Measurements from ENCODE around the gene RNF8.
"Not testable (repeated sequence)": the region's sequence is repeated elsewhere in the genome, so short reads cannot be mapped to it uniquely, and the experiment has no call there.

RNF8 gene

DNA sequence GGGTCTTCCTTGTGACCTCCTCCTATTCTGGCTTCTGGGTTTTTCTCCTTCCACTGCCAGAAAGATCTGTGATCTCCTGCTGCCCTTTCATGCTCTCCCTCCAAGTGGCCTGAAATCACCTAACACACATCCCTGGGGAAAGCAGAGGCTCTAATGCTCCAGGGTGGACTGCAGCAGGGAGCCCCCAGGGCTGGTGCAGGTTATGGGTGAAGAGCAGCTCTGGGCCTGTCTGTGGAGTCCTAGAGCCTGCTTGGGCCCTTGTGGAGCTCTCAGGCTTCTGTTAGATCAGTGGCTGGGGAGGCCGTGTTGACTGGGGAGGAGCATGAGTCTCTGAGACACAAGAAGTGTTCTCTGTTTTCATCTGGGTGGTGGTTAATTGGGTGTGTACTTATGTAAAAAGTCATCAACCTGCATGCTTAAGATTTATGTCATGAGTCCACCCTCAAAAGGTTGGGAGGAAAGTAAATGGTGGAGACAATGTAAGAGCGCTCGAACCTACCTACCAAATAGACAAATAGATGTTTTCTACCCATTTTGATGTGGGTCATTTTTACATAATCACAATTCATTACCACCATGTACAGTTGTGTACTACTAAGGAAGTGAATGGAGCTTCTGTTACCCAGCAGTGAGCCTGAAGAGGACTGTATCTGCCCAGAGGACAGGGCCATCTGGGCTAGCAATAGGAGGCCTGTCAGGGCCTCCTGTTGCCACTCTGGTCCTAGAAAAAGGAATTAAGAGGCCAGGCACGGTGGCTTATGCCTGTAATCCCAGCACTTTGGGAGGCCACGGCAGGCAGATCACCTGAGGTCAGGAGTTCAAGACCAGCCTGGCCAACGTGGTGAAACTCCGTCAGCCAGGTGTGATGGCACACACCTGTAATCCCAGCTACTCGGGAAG lies 32.0 kb upstream of the RNF8 start:
- no peak for DNase-seq (ENCODE audit: low read depth in 2 of 2)

DNA sequence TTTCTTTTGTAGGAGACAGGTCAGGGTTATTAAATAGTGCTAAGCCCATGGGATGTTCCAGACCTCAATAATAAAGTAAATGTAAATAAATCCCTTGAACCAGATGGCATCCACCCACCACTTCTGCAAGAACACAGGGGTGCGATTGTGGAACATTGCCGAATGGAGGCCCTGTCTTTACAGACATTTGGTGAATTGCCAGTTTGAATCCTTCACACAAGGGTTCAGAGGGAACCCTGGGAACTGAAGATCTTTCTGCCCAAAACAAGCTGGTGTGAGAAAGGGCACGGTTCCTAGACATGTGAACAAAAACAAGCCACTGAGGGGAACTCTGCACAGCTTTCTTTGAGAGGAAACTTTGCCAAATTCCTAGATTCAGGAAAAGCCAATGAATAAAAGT lies 30.2 kb upstream of the RNF8 start:
- DNase-seq (ENCODE audit: low read depth in 2 of 2): no peak

DNA sequence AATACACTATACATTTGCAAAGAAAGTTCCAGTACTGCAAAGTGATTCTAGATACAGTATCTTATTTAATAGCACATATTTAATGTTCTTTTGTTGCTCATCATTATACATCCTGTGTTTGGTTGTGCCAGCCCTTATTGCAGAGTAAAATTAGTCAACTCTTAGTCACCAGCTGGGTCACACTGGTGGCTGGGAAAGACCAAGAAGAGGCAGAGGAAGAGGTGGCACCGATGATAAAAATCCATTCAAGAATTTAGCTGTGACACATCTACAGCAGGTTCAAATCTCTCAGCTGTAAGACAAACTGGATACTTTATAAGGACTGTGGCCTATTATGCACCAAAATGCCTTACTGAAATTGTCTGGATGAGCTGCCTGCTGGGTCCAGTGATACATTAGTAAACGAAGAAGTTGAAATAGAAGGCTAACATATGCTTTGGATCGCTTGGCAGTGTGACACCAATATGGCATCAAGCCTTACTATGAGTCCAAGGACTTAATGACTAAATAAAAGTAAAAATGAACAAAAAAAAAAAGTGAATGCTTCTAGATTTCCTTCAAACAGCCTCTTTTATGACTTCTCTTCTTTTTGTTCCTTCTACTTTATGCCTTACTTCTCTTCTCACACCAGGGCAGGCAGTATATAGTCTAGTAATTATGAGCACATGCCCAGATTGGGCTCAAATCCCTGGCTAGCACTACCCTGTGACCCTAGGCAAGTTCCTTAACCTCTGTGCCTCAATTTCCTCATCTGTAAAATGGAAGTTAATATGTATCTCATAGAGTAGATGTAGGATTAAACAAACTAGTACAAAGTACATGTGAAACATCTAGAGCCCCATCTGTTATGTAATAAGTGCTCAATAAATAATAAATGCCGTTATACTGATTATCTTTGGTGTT lies 29.4 kb upstream of the RNF8 start:
- DNase-seq (ENCODE audit: low read depth in 2 of 2): no peak

DNA sequence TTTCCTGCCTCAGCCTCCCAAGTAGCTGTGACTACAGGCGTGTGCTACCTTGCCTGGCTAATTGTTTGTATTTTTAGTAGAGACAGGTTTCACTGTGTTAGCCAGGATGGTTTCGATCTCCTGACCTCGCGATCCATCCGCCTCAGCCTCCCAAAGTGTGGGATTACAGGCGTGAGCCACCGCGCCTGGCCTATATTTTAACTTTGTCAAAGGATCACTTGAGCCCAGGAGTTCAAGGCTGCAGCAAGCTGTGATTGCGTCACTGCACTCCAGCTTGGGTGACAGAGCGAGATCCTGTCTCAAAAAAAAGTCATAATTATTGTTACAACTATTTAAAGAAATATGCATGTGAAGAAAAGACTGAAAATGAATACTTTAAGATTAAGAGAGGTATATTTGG lies 23.4 kb upstream of the RNF8 start:
- not testable (repeated sequence) for DNase-seq (ENCODE audit: low read depth in 2 of 2)

DNA sequence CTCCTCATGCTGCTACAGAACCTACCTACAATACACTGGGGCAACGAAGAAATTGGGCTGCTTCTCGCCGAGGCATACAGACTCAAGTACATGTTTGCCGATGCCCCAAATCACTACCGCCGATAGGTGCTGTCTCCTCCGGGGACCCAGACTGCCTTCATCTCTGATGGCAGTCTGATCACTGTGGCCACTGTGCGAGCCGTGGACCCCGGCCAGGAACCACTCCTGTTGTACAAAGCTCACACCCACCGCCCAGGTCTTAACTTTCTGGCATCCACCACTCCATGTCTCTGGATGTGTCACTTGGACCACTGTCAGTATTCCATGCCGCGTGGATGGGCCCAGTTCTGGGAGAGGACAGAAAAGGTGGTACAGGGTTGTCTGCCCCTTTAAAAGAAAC lies 22.7 kb upstream of the RNF8 start:
- DNase-seq (ENCODE audit: low read depth in 2 of 2): no peak

DNA sequence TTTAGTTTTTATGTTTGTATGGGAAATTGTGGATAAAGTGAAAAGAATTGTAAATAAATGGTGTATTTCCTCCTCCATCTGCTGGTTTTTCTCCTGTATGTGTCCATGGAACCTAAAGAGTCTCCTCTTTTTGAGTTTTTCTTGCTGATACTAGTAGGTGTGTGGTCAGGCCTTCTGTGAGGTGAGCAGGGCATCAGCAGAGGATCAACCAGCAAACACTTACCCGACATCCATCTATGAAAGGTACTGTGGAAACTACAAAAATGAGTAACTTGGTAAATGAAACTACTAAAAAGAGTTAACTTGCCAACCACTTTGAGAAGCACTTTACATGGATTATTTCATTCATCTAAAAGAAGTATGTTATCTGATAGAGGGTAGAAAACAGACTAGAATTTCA lies 20.9 kb upstream of the RNF8 start:
- no peak for DNase-seq (ENCODE audit: low read depth in 2 of 2)

DNA sequence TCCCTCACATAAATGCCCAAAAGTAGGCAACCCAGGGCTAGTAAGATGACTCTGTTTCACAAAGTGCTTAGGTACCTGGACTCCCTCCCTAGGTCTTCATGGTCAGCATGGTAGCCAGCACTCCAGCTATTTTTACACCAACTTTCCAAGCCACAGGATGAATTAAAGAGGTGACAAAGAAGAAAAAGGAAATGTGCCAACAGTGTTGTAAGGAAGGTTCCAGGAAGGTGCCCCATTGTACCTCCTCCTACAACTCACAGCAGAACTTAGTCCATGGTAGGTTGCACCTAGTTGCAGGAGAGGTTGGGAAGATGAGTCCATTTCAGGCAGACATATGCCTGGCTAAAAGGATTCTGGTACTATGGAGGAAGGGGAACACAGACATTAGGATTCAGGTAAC lies 19.7 kb upstream of the RNF8 start:
- DNase-seq (ENCODE audit: low read depth in 2 of 2): no peak

DNA sequence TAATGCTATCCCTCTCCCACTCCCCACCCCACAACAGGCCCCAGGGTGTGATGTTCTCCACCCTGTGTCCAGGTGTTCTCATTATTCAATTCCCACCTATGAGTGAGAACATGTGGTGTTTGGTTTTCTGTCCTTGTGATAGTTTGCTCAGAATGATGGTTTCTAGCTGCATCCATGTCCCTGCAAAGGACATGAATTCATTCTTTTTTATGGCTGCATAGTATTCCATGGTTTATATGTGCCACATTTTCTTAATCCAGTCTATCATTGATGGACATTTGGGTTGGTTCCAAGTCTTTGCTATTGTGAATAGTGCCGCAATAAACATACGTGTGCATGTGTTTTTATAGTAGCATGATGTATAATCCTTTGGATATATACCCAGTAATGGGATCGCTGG lies 15.5 kb upstream of the RNF8 start:
- DNase-seq (ENCODE audit: low read depth in 2 of 2): not testable (repeated sequence)

DNA sequence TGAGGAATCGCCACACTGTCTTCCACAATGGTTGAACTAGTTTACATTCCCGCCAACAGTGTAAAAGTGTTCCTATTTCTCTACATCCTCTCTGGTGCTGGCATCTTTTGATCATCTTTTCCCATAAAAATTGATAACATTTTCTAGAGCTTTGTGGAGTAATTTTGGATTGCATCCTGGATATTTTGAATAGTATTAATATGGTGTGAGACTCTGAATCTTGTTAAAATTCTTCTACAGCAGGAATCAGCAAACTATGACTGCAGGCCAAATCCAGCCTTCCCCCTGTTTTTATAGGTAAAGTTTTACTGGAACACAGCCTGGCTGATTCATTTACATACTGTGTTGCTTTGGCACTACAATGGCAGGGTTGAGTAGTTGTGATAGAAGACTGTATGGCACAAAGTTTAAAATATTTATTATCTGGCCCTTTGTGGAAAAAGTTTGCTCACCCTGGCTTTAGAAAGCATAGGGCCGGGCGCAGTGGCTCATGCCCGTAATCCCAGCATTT lies 15.0 kb upstream of the RNF8 start:
- DNase-seq (ENCODE audit: low read depth in 2 of 2): no peak

DNA sequence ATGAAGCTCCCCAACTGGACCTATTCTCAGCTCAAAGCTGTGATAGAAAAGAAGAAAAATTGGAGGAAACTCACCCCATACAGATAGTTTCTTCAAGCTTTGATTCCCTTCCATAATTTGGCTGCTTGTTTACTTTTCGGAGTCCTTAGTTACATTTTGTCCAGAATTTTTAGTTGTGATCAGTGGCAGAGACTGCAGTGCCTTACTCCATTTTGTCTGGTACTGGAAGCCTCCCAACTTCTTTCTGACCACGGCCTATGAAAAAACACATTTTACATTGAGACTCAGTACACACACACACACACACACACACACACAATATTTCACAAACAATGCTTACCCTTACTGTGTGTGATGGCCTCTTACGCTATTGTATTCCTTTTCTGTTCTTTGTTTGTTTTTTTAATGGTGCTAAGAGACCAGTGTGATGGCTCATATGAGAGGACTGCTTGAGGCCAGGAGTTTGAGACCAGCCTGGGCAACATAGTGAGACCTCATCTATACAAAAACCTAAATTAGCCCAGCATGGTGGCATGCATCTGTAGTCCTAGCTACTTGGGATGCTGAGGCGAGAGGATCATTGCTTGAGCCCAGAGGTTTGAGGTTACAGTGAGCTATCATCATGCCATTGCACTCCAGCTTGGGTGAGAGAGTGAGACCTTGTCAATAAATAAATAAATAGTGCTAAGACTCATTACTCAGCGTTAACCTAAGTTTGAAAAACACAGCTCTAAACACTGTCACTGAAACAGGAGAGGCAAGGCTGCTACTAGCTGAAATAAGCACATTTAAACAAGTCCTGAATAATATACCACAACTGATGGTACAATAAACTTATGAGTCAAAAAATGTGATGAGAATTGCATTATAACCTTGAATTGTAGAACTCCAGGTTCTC lies 13.8 kb upstream of the RNF8 start:
- no peak for DNase-seq (ENCODE audit: low read depth in 2 of 2)

DNA sequence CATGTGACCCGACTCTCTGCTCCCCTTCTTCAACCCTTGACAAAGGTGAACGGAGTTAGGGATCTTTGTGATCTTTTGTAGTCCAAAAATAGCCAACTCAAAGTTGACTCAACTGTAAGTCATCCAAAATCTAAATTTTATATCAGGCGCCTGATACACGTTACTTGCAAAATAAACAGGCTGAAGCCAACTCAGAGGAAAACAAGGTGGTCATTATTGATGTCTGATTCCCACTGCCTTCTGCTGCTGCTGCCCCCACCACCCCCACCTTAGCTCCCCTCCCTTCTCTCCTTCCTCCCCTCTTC lies 13.2 kb upstream of the RNF8 start:
- no peak for DNase-seq (ENCODE audit: low read depth in 2 of 2)

DNA sequence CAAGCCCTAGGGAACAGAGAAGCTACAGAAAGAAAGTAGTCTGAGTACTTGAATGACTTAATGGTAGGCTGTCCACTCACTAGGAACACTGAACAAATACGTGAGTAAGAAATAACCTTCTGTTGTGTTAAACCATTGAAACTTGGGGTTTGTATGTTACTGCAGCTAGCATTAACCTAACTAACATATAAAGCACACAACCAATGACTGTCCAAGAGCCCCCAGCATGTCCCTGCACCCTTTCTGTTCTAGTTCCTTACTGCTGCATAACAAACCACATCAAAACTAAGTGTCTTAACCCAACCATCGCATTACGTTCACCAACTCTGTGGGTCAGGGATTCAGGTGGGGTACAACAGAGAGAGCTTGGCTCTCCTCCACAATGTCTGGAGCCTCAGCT lies 10.5 kb upstream of the RNF8 start:
- DNase-seq (ENCODE audit: low read depth in 2 of 2): no peak

DNA sequence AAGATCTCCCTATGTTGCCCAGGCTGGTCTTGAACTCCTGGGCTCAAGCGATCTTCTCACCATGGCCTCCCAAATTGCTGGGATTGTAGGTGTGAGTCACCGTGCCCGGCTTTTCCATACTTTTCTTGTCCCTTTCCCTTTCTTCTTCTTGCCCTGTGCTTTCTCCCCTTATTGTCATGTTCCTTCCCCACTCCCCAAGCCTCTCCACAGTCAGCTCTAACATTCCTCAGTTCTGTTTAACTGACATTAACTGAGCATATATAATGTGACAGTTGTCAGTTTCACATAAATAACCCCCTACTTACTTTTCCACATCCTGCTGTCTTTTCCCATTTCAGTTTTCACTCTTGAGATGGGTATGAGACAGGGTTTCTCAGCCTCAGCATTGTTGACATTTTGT lies 9.5 kb upstream of the RNF8 start:
- no peak for DNase-seq (ENCODE audit: low read depth in 2 of 2)

DNA sequence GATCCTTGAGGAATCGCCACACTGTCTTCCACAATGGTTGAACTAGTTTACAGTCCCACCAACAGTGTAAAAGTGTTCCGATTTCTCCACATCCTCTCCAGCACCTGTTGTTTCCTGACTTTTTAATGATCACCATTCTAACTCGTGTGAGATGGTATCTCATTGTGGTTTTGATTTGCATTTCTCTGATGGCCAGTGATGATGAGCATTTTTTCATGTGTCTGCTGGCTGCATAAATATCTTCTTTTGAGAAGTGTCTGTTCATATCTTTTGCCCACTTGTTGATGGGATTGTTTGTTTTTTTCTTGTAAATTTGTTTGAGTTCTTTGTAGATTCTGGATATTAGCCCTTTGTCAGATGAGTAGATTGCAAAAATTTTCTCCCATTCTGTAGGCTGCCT lies 8.0 kb upstream of the RNF8 start:
- DNase-seq (ENCODE audit: low read depth in 2 of 2): not testable (repeated sequence)

DNA sequence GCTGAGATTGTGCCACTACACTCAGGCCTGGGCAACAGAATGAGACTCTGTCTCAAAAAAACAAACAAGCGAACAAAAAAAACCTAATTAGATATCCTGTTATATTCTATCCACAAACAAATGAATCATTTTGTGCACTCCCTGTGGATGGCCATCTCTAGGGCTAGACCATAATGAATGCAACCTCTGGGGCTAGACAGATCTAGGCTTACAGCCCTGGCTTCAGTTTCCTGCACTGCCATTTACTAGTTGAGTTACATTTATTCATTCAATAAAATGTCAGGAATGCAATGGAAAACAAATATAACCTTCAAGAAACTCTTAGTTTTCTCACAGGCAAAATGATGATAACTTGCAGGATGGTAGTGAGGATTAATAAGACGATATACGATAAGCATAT lies 6.6 kb upstream of the RNF8 start:
- no peak for DNase-seq (ENCODE audit: low read depth in 2 of 2)

DNA sequence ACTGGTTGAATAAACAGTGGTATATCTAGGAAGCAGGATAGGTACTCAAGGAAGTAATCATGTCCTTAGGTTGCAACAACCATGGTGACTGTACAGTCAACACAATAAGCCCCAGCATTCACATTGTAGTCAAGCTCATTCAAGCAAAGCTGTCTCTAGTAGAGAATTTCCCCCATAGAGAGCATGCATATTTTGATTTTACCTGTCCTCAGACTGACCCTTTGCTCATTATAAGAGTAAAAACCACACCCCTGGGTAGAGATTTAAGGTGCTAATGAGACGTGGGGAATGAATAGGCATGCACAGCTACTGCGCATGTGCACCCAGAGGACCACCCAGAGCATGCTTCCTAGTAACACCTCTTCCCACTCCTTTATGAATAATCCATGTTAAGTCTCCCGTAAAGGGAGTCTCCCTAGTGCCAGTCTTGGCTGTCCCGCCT lies 6.1 kb upstream of the RNF8 start:
- DNase-seq (ENCODE audit: low read depth in 2 of 2): no peak

DNA sequence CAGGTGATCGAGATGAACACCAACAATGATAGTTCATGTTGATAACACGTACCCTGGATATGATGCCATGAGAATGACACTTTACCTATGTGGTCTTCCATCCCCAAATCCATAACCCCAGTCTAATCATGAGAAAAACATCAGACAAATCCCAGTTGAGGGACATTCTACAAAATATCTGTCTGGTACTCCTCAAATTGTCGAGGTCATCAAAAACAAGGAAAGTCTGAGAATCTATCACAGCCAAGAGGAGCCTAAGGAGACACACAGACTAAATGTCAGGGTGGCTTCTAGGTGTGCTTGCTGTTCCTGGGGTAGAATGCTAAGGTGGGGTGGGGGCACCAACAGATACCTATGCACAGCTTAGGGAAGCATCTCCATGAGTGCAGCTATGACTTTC lies 2.8 kb upstream of the RNF8 start:
- DNase-seq (ENCODE audit: low read depth in 2 of 2): no peak

DNA sequence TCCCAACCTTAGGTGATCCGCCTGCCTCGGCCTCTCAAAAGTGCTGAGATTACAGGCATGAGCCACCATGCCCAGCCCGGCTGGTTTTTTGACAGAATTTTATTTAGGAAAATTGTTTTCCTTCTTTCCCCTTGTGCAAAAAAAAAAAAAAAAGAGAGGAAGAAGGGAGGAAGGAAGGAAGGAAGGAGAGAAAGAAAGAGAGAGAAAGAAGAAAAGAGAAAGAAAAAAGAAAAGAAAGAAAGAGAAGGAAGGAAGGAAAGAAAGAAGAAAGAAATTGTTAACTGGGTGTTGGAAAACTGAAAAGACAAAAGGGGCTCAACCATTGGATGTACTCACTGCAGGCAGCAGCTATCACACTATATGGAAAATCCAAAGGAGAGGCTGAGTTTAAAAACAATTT lies 1.4 kb upstream of the RNF8 start:
- DNase-seq (ENCODE audit: low read depth in 2 of 2): no peak

DNA sequence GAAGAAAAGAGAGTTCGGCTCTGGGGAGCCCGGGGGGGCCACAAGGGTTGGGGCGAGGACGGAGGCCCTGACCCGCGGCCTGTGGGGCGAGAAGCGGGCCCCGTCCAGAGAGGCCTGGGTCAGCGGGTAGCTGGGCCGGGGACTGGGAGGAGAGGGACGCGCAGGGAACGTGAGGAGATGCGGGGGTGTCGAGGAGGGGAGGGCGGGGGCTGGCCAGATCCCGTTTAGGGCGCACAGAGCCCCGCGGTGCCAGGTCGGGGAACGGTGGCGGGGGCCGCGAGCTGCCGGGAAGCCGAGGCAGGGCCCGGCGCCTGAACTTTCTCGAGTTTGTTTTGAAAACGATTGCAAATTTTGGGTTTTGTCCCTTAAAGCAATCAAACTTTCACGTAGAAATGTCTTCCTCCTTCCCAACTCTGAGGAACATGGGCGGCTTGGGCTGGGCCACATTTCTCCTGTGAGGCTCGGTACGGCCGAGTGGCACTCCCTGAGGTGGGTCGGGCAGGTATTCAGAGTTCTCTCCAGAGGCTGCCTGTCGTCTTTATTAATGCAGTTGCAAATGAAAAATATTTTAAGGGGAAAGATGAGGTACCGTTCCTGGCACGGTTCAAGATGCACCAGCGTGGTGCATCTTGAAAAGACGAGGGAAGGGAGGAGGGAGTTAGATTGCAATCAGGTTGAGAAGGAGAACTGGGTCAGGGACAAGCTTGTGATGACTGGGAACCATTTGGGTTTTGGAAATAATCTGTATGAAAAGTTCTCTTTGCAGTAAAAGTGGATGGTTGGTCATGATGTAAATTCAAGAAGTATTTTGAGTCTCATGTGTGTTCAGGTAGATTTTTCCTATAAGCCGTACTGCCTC lies 972 bp downstream of the RNF8 start:
- DNase-seq (ENCODE audit: low read depth in 2 of 2): no peak

DNA sequence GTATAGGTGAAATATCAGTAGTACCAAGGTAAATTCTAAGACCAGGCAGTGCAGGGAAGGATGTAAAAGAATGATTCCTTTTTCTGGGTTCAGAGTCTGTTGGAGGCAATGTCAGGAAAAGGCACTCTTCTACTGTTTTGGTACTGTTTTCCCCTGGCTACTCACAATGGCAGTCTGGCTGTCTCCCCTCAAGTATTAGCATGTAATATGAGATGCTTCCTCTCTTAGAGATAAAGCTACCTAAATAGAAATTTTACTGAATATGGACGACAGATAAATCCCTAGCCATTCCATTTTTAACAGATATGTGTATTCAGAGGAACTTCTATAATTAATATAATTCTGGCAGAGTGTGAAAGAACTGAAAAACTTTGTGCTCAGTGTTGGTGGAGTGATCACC lies 3.5 kb downstream of the RNF8 start:
- no peak for DNase-seq (ENCODE audit: low read depth in 2 of 2)

DNA sequence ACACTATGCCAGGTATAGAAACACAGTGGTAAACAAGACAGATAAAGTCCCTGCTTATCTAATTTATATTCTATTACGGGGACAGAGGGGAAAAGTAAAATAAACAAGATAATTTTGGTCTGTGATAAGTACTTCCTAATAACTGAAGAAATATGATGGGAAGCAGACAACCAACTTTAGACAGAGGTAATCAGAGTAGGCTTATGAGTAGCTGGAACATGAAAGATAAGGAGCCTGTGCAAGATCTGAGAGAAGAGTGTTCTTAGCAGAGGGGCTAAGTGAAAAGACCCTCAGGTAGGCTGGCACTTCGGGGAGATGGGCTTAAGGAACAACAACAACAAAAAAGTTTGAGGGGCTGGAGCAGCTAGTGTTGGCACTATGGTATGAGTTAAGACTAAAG lies 4.1 kb downstream of the RNF8 start:
- no peak for DNase-seq (ENCODE audit: low read depth in 2 of 2)
